ENCODE data around the gene CASP7.

CASP7 gene

GRCh38 chr10:113679463-113680189 lies at the start of gene CASP7:
Gene CASP7 (plus strand): TSS chr10:113679912. CDS start chr10:113697494, 17,582 bp downstream.
- peak within 1 kb of the TSS; percentile 93 for H3K4me3 Mint-ChIP-seq
- H3K27ac Mint-ChIP-seq: peak within 1 kb of the TSS; percentile 87
- peaks cover 26% of the 10 kb centered on the region for H3K36me3 Mint-ChIP-seq (ENCODE audit: low read depth)
- H3K4me1 Mint-ChIP-seq (ENCODE audit: low read depth): peaks cover 36% of the 10 kb centered on the region
- H3K9me3 Mint-ChIP-seq: peaks cover 13% of the 10 kb centered on the region
- peak; percentile 82 for DNase-seq (ENCODE audit: low spot score)
- peaks cover 9% of the 10 kb centered on the region for H3K27me3 Mint-ChIP-seq (ENCODE audit: low read depth)

- Mint-ChIP-seq H3K27me3 (ENCODE audit: low read depth) (peaks cover 6% of the 10 kb centered on the region), H3K4me3 (no peak overlapping the region), H3K27ac (no peak overlapping the region), H3K36me3 (ENCODE audit: low read depth) (no peaks in the 10 kb centered on the region), H3K4me1 (ENCODE audit: low read depth) (no peaks in the 10 kb centered on the region), H3K9me3 (no peaks in the 10 kb centered on the region)
- DNase-seq (ENCODE audit: low spot score): no peak
Measured at GRCh38 chr10:113630929-113631533, 48.7 kb upstream of the CASP7 start.

- H3K4me3 Mint-ChIP-seq: no peak overlapping the region
- no peaks in the 10 kb centered on the region for H3K27me3 Mint-ChIP-seq (ENCODE audit: low read depth)
- DNase-seq (ENCODE audit: low spot score): no peak
- H3K36me3 Mint-ChIP-seq (ENCODE audit: low read depth): no peaks in the 10 kb centered on the region
- H3K27ac Mint-ChIP-seq: no peak overlapping the region
- no peaks in the 10 kb centered on the region for H3K4me1 Mint-ChIP-seq (ENCODE audit: low read depth)
- H3K9me3 Mint-ChIP-seq: no peaks in the 10 kb centered on the region
Measured at GRCh38 chr10:113631684-113632367, 47.9 kb upstream of the CASP7 start.

GRCh38 chr10:113639966-113640365 lies 39.7 kb upstream of the CASP7 start:
- no peaks in the 10 kb centered on the region for H3K36me3 Mint-ChIP-seq (ENCODE audit: low read depth)
- no peak for DNase-seq (ENCODE audit: low spot score)
- H3K4me1 Mint-ChIP-seq (ENCODE audit: low read depth): no peaks in the 10 kb centered on the region
- peaks cover 8% of the 10 kb centered on the region for H3K27me3 Mint-ChIP-seq (ENCODE audit: low read depth)
- no peaks in the 10 kb centered on the region for H3K9me3 Mint-ChIP-seq
- no peak overlapping the region for H3K27ac Mint-ChIP-seq
- no peak overlapping the region for H3K4me3 Mint-ChIP-seq

GRCh38 chr10:113641702-113642101 lies 38.0 kb upstream of the CASP7 start:
- H3K9me3 Mint-ChIP-seq: no peaks in the 10 kb centered on the region

GRCh38 chr10:113643183-113643582 lies 36.5 kb upstream of the CASP7 start:
- Mint-ChIP-seq H3K4me1 (ENCODE audit: low read depth) (no peaks in the 10 kb centered on the region), H3K27me3 (ENCODE audit: low read depth) (peaks cover 11% of the 10 kb centered on the region), H3K36me3 (ENCODE audit: low read depth) (no peaks in the 10 kb centered on the region), H3K4me3 (no peak overlapping the region), H3K9me3 (no peaks in the 10 kb centered on the region), H3K27ac (no peak overlapping the region)
- no peak for DNase-seq (ENCODE audit: low spot score)

More at GRCh38 chr10:113641702-113642101, 38.0 kb upstream of the CASP7 start:
- H3K36me3 Mint-ChIP-seq (ENCODE audit: low read depth): no peaks in the 10 kb centered on the region
- DNase-seq (ENCODE audit: low spot score): no peak
- no peaks in the 10 kb centered on the region for H3K4me1 Mint-ChIP-seq (ENCODE audit: low read depth)
- H3K27ac Mint-ChIP-seq: no peak overlapping the region
- no peak overlapping the region for H3K4me3 Mint-ChIP-seq
- H3K27me3 Mint-ChIP-seq (ENCODE audit: low read depth): peaks cover 8% of the 10 kb centered on the region

GRCh38 chr10:113644185-113645120 lies 35.3 kb upstream of the CASP7 start:
- no peaks in the 10 kb centered on the region for H3K4me1 Mint-ChIP-seq (ENCODE audit: low read depth)
- H3K36me3 Mint-ChIP-seq (ENCODE audit: low read depth): no peaks in the 10 kb centered on the region
- H3K9me3 Mint-ChIP-seq: no peaks in the 10 kb centered on the region
- no peak overlapping the region for H3K4me3 Mint-ChIP-seq
- peaks cover 11% of the 10 kb centered on the region for H3K27me3 Mint-ChIP-seq (ENCODE audit: low read depth)
- H3K27ac Mint-ChIP-seq: no peak overlapping the region
- DNase-seq (ENCODE audit: low spot score): no peak

GRCh38 chr10:113646336-113647201 lies 33.1 kb upstream of the CASP7 start:
- H3K27me3 Mint-ChIP-seq (ENCODE audit: low read depth): peaks cover 9% of the 10 kb centered on the region
- DNase-seq (ENCODE audit: low spot score): no peak
- H3K9me3 Mint-ChIP-seq: no peaks in the 10 kb centered on the region
- no peaks in the 10 kb centered on the region for H3K4me1 Mint-ChIP-seq (ENCODE audit: low read depth)
- no peak overlapping the region for H3K27ac Mint-ChIP-seq
- H3K4me3 Mint-ChIP-seq: no peak overlapping the region
- H3K36me3 Mint-ChIP-seq (ENCODE audit: low read depth): no peaks in the 10 kb centered on the region

- H3K27me3 Mint-ChIP-seq (ENCODE audit: low read depth): peaks cover 8% of the 10 kb centered on the region
- no peaks in the 10 kb centered on the region for H3K9me3 Mint-ChIP-seq
- no peak overlapping the region for H3K4me3 Mint-ChIP-seq
- DNase-seq (ENCODE audit: low spot score): no peak
- no peaks in the 10 kb centered on the region for H3K4me1 Mint-ChIP-seq (ENCODE audit: low read depth)
- no peak overlapping the region for H3K27ac Mint-ChIP-seq
- no peaks in the 10 kb centered on the region for H3K36me3 Mint-ChIP-seq (ENCODE audit: low read depth)
Measured at GRCh38 chr10:113647812-113648211, 31.9 kb upstream of the CASP7 start.

- Mint-ChIP-seq H3K27me3 (ENCODE audit: low read depth) (peaks cover 6% of the 10 kb centered on the region), H3K4me1 (ENCODE audit: low read depth) (no peaks in the 10 kb centered on the region), H3K36me3 (ENCODE audit: low read depth) (no peaks in the 10 kb centered on the region), H3K27ac (no peak overlapping the region), H3K4me3 (no peak overlapping the region), H3K9me3 (no peaks in the 10 kb centered on the region)
- no peak for DNase-seq (ENCODE audit: low spot score)
Measured at GRCh38 chr10:113648478-113648877, 31.2 kb upstream of the CASP7 start.

GRCh38 chr10:113650172-113650571 lies 29.5 kb upstream of the CASP7 start:
- DNase-seq (ENCODE audit: low spot score): no peak
- H3K4me3 Mint-ChIP-seq: no peak overlapping the region

GRCh38 chr10:113651021-113651420 lies 28.7 kb upstream of the CASP7 start:
- no peak for DNase-seq (ENCODE audit: low spot score)
- H3K36me3 Mint-ChIP-seq (ENCODE audit: low read depth): no peaks in the 10 kb centered on the region
- H3K27me3 Mint-ChIP-seq (ENCODE audit: low read depth): peaks cover 9% of the 10 kb centered on the region
- H3K27ac Mint-ChIP-seq: no peak overlapping the region
- no peak overlapping the region for H3K4me3 Mint-ChIP-seq
- no peaks in the 10 kb centered on the region for H3K9me3 Mint-ChIP-seq
- H3K4me1 Mint-ChIP-seq (ENCODE audit: low read depth): no peaks in the 10 kb centered on the region

More at GRCh38 chr10:113650172-113650571, 29.5 kb upstream of the CASP7 start:
- no peaks in the 10 kb centered on the region for H3K4me1 Mint-ChIP-seq (ENCODE audit: low read depth)
- no peaks in the 10 kb centered on the region for H3K9me3 Mint-ChIP-seq
- no peak overlapping the region for H3K27ac Mint-ChIP-seq
- peaks cover 9% of the 10 kb centered on the region for H3K27me3 Mint-ChIP-seq (ENCODE audit: low read depth)
- no peaks in the 10 kb centered on the region for H3K36me3 Mint-ChIP-seq (ENCODE audit: low read depth)

GRCh38 chr10:113651898-113652297 lies 27.8 kb upstream of the CASP7 start:
- Mint-ChIP-seq H3K4me1 (ENCODE audit: low read depth) (no peaks in the 10 kb centered on the region), H3K9me3 (no peaks in the 10 kb centered on the region), H3K36me3 (ENCODE audit: low read depth) (no peaks in the 10 kb centered on the region), H3K27ac (no peak overlapping the region), H3K27me3 (ENCODE audit: low read depth) (peaks cover 9% of the 10 kb centered on the region), H3K4me3 (no peak overlapping the region)
- DNase-seq (ENCODE audit: low spot score): no peak
